CD8-positive, alpha-beta memory T cell (primary cell): ENCODE data around the gene PREX1. TPM values are rescaled to one million over a fixed set of nuclear protein-coding genes. Genes with fewer than 3 reads are reported as not detected.

Experiments
- CTCF ChIA-PET: fragments of 350-600 bp; sonication (Branson Sonifier 250); formaldehyde crosslinking; loops from one replicate; lab custom pipeline; 2021; ENCODE audit warnings: antibody characterized with exemption; lab: Charles Lee
- POLR2A ChIA-PET: fragments of 350-600 bp; sonication (Branson Sonifier 250); formaldehyde crosslinking; loops from one replicate; lab custom pipeline; 2021; ENCODE audit warnings: antibody characterized with exemption; lab: Charles Lee
- DNase-seq, 5 donors: peaks; one replicate each; pipeline versions ENCODE4 v3.0.0 to v3.0.0-alpha.2; 2020 to 2022; ENCODE audit warnings: mixed read lengths in 1 of 5
- H3K27ac ChIP-seq: one replicate; pipeline ENCODE4 v1.7.0; 2013; ENCODE audit warnings: low read depth, mild to moderate bottlenecking, low read length, moderate library complexity
- H3K27me3 ChIP-seq: 2 replicates; pipeline ENCODE4 v1.7.0; 2013; ENCODE audit warnings: low read length, mild to moderate bottlenecking; ENCODE audit not compliant: insufficient read depth, poor library complexity, severe bottlenecking
- H3K36me3 ChIP-seq: 2 replicates; pipeline ENCODE4 v1.7.0; 2013; ENCODE audit warnings: mild to moderate bottlenecking, low read length, moderate library complexity; ENCODE audit not compliant: insufficient read depth
- H3K4me1 ChIP-seq: 2 replicates; pipeline ENCODE4 v1.7.0; 2013; ENCODE audit warnings: mild to moderate bottlenecking, low read length, moderate library complexity; ENCODE audit not compliant: insufficient read depth
- H3K4me3 ChIP-seq: 2 replicates; pipeline ENCODE4 v1.7.0; 2013; ENCODE audit warnings: mild to moderate bottlenecking, low read length
- H3K9me3 ChIP-seq: 2 replicates; pipeline ENCODE4 v1.7.0; 2013; ENCODE audit warnings: mild to moderate bottlenecking, low read length
- H3K27ac Mint-ChIP-seq, 8 donors: one replicate each; pipeline ENCODE4 v1.8.0; 2020 to 2021; ENCODE audit warnings: mixed read lengths in 8 of 8, mild to moderate bottlenecking in 6 of 8, inconsistent platforms in 3 of 8, moderate library complexity in 3 of 8
- H3K27me3 Mint-ChIP-seq, 2 donors: one replicate each; pipeline ENCODE4 v1.8.0; 2020 to 2021; ENCODE audit warnings: mixed read lengths in 2 of 2, mild to moderate bottlenecking in 1 of 2, moderate library complexity in 1 of 2
- H3K36me3 Mint-ChIP-seq, 3 donors: one replicate each; pipeline ENCODE4 v1.8.0; 2020 to 2021; ENCODE audit warnings: mixed read lengths in 3 of 3, inconsistent platforms in 1 of 3, mild to moderate bottlenecking in 1 of 3
- H3K4me1 Mint-ChIP-seq, 3 donors: one replicate each; pipeline ENCODE4 v1.8.0; 2020 to 2021; ENCODE audit warnings: mixed read lengths in 3 of 3, inconsistent platforms in 1 of 3, mild to moderate bottlenecking in 1 of 3
- H3K4me3 Mint-ChIP-seq, 7 donors: one replicate each; pipeline ENCODE4 v1.8.0; 2020 to 2021; ENCODE audit warnings: mixed read lengths in 7 of 7, mild to moderate bottlenecking in 6 of 7, moderate library complexity in 4 of 7, inconsistent platforms in 2 of 7
- H3K9me3 Mint-ChIP-seq, 5 donors: one replicate each; pipeline ENCODE4 v1.8.0; 2020 to 2022; ENCODE audit warnings: mixed read lengths in 5 of 5, mild to moderate bottlenecking in 3 of 5, moderate library complexity in 2 of 5, inconsistent platforms in 1 of 5
- polyA plus RNA-seq: library from polyadenylated mRNA; unstranded; fragments of 300-500 nt; fragmentation: Illumina TruSeq; gene quantifications from one replicate; pipeline ENCODE4 v1.2.3, GENCODE V29; 2021
- total RNA-seq, 2 experiments: library from RNA; stranded (reverse); gene quantifications; one replicate each; pipeline ENCODE4 v1.2.3, GENCODE V29; 2021

The PREX1 gene
- total and polyA plus RNA-seq, 3 experiments from 2014 or later = 89.5 to 90.5 (median 90.0) TPM

GRCh38 chr20:48738399-48739304, 89.1 kb downstream of the PREX1 start:
- Histone ChIP-seq H3K27me3 (no peaks in the 10 kb centered on the region), H3K4me1 (peaks cover 46% of the 10 kb centered on the region), H3K27ac (no peak overlapping the region), H3K9me3 (no peaks in the 10 kb centered on the region), H3K4me3 (no peak overlapping the region), H3K36me3 (peaks cover 24% of the 10 kb centered on the region)
- H3K27ac Mint-ChIP-seq = peak overlapping the region; percentile 83 to 97 (median 89)
- H3K9me3 Mint-ChIP-seq = peaks cover 0 to 1% (median 0%) of the 10 kb centered on the region in 5 donors
- H3K27me3 Mint-ChIP-seq = peaks cover 0 to 4% of the 10 kb centered on the region in 2 donors
- peaks cover 1 to 79% (median 25%) of the 10 kb centered on the region in 3 donors for H3K36me3 Mint-ChIP-seq
- H3K4me1 Mint-ChIP-seq = peaks cover 66 to 87% (median 68%) of the 10 kb centered on the region in 3 donors
- DNase-seq = peak in 2 of 5 donors; percentile 43 to 73
- ChIA-PET POLR2A (interaction anchor here (0.6 to 0.7 kb wide), 2 partner anchors 15 to 26 kb away, joined by 3 read pairs; no protein-coding TSS in a partner anchor), CTCF (interaction anchor here (0.9 to 1.8 kb wide), 4 partner anchors 8 to 166 kb away, joined by 3 to 4 read pairs (median 4); no protein-coding TSS in a partner anchor)
- H3K4me3 Mint-ChIP-seq = peak overlapping the region; percentile 43 to 84 (median 62)

GRCh38 chr20:48738094-48738398, 89.8 kb downstream of the PREX1 start:
- ChIA-PET POLR2A (interaction anchor here (0.7 kb wide), 1 partner anchor 26 kb away, joined by 3 read pairs; no protein-coding TSS in a partner anchor), CTCF (interaction anchor here (0.9 to 1.8 kb wide), 3 partner anchors 35 to 166 kb away, joined by 3 to 4 read pairs (median 4); no protein-coding TSS in a partner anchor)
- peaks cover 0 to 79% (median 21%) of the 10 kb centered on the region in 3 donors for H3K36me3 Mint-ChIP-seq
- peak overlapping the region; percentile 60 to 97 (median 88) for H3K27ac Mint-ChIP-seq
- peaks cover 0 to 3% of the 10 kb centered on the region in 2 donors for H3K27me3 Mint-ChIP-seq
- H3K27ac ChIP-seq = no peak overlapping the region
- peaks cover 19% of the 10 kb centered on the region for H3K36me3 ChIP-seq
- no peak overlapping the region for H3K4me3 ChIP-seq
- no peaks in the 10 kb centered on the region for H3K9me3 ChIP-seq
- H3K9me3 Mint-ChIP-seq = peaks cover 0 to 1% (median 0%) of the 10 kb centered on the region in 5 donors
- peak overlapping the region in 6 of 7 donors; percentile 28 to 76 (median 56) for H3K4me3 Mint-ChIP-seq
- DNase-seq = no peak
- no peaks in the 10 kb centered on the region for H3K27me3 ChIP-seq
- peaks cover 46% of the 10 kb centered on the region for H3K4me1 ChIP-seq
- peaks cover 65 to 87% (median 69%) of the 10 kb centered on the region in 3 donors for H3K4me1 Mint-ChIP-seq

GRCh38 chr20:48737434-48738093, 90.2 kb downstream of the PREX1 start:
- Histone ChIP-seq H3K4me1 (peaks cover 46% of the 10 kb centered on the region), H3K4me3 (no peak overlapping the region), H3K27ac (no peak overlapping the region), H3K27me3 (no peaks in the 10 kb centered on the region), H3K36me3 (peaks cover 15% of the 10 kb centered on the region), H3K9me3 (no peaks in the 10 kb centered on the region)
- peaks cover 0 to 1% (median 0%) of the 10 kb centered on the region in 5 donors for H3K9me3 Mint-ChIP-seq
- H3K4me1 Mint-ChIP-seq = peaks cover 66 to 91% (median 72%) of the 10 kb centered on the region in 3 donors
- peak overlapping the region in 6 of 7 donors; percentile 28 to 76 (median 56) for H3K4me3 Mint-ChIP-seq
- H3K36me3 Mint-ChIP-seq = peaks cover 0 to 79% (median 21%) of the 10 kb centered on the region in 3 donors
- H3K27ac Mint-ChIP-seq = peak overlapping the region in 7 of 8 donors; percentile 60 to 97 (median 86)
- ChIA-PET POLR2A (interaction anchor here (0.6 to 1.2 kb wide), 2 partner anchors 11 to 90 kb away, joined by 3 to 4 read pairs; partner anchors contain the start of gene PREX1), CTCF (interaction anchor here (0.9 to 1.8 kb wide), 4 partner anchors 36 to 167 kb away, joined by 3 to 4 read pairs (median 4); no protein-coding TSS in a partner anchor)
- H3K27me3 Mint-ChIP-seq = peaks cover 0 to 3% of the 10 kb centered on the region in 2 donors
- no peak for DNase-seq

- no peaks in the 10 kb centered on the region for H3K9me3 ChIP-seq
- H3K4me3 Mint-ChIP-seq = peak overlapping the region in 5 of 7 donors; percentile 18 to 83 (median 42)
- peaks cover 0 to 3% of the 10 kb centered on the region in 2 donors for H3K27me3 Mint-ChIP-seq
- H3K4me3 ChIP-seq = no peak overlapping the region
- H3K27ac Mint-ChIP-seq = peak overlapping the region in 6 of 8 donors; percentile 27 to 83 (median 70)
- no peak for DNase-seq
- CTCF ChIA-PET = interaction anchor here (1.2 kb wide), 1 partner anchor 48 kb away, joined by 4 read pairs; no protein-coding TSS in a partner anchor
- H3K36me3 Mint-ChIP-seq = peaks cover 0 to 79% (median 23%) of the 10 kb centered on the region in 3 donors
- peaks cover 13% of the 10 kb centered on the region for H3K36me3 ChIP-seq
- H3K4me1 Mint-ChIP-seq = peaks cover 71 to 89% (median 73%) of the 10 kb centered on the region in 3 donors
- H3K4me1 ChIP-seq = peaks cover 46% of the 10 kb centered on the region
- no peaks in the 10 kb centered on the region for H3K27me3 ChIP-seq
- H3K27ac ChIP-seq = no peak overlapping the region
- POLR2A ChIA-PET = interaction anchor here (1.2 kb wide), 1 partner anchor 91 kb away, joined by 4 read pairs; the partner anchor contains the start of gene PREX1
- H3K9me3 Mint-ChIP-seq = peaks cover 0 to 1% (median 0%) of the 10 kb centered on the region in 5 donors
Observed at GRCh38 chr20:48736636-48737035, 91.2 kb downstream of the PREX1 start.

GRCh38 chr20:48736231-48736630, 91.6 kb downstream of the PREX1 start:
- no peak overlapping the region for H3K27ac ChIP-seq
- Mint-ChIP-seq H3K4me1 (peaks cover 70 to 88% (median 70%) of the 10 kb centered on the region in 3 donors), H3K27ac (peak overlapping the region; percentile 10 to 90 (median 76)), H3K4me3 (peak overlapping the region in 5 of 7 donors; percentile 18 to 83 (median 48)), H3K36me3 (peaks cover 2 to 78% (median 21%) of the 10 kb centered on the region in 3 donors), H3K9me3 (peaks cover 0 to 1% (median 0%) of the 10 kb centered on the region in 5 donors), H3K27me3 (peaks cover 0 to 3% of the 10 kb centered on the region in 2 donors)
- H3K27me3 ChIP-seq = no peaks in the 10 kb centered on the region
- H3K36me3 ChIP-seq = peaks cover 15% of the 10 kb centered on the region
- CTCF ChIA-PET = interaction anchor here (1.2 kb wide), 1 partner anchor 48 kb away, joined by 4 read pairs; no protein-coding TSS in a partner anchor
- H3K4me3 ChIP-seq = no peak overlapping the region
- no peaks in the 10 kb centered on the region for H3K9me3 ChIP-seq
- H3K4me1 ChIP-seq = peaks cover 46% of the 10 kb centered on the region
- POLR2A ChIA-PET = interaction anchor here (1.2 kb wide), 1 partner anchor 91 kb away, joined by 4 read pairs; the partner anchor contains the start of gene PREX1
- no peak for DNase-seq

- Histone ChIP-seq H3K4me1 (peaks cover 44% of the 10 kb centered on the region), H3K27me3 (no peaks in the 10 kb centered on the region), H3K36me3 (peaks cover 18% of the 10 kb centered on the region), H3K4me3 (no peak overlapping the region), H3K9me3 (no peaks in the 10 kb centered on the region), H3K27ac (no peak overlapping the region)
- peak overlapping the region in 1 of 7 donors; percentile 44 for H3K4me3 Mint-ChIP-seq
- H3K36me3 Mint-ChIP-seq = peaks cover 5 to 83% (median 27%) of the 10 kb centered on the region in 3 donors
- ChIA-PET CTCF (interaction anchor here (0.8 to 1.7 kb wide), 3 partner anchors 78 to 170 kb away, joined by 3 to 4 read pairs (median 3); no protein-coding TSS in a partner anchor), POLR2A (interaction anchor here (1.0 kb wide), 1 partner anchor 9 kb away, joined by 4 read pairs; no protein-coding TSS in a partner anchor)
- H3K4me1 Mint-ChIP-seq = peaks cover 75 to 91% (median 75%) of the 10 kb centered on the region in 3 donors
- peak overlapping the region in 6 of 8 donors; percentile 62 to 90 (median 68) for H3K27ac Mint-ChIP-seq
- H3K27me3 Mint-ChIP-seq = peaks cover 0 to 3% of the 10 kb centered on the region in 2 donors
- DNase-seq = no peak
- peaks cover 0 to 1% (median 0%) of the 10 kb centered on the region in 5 donors for H3K9me3 Mint-ChIP-seq
Observed at GRCh38 chr20:48735112-48735511, 92.7 kb downstream of the PREX1 start.
